Vagina (tissue), 2 donors: ENCODE measurements around the gene INPP5K. TPM values are rescaled to one million over a fixed set of nuclear protein-coding genes. Genes with fewer than 3 reads are reported as not detected.

Source experiments
- DNase-seq, 2 donors: peaks; one replicate each; pipeline ENCODE4 v3.0.0-alpha.2; 2017; ENCODE audit errors: extremely low spot score in 2 of 2
- H3K27ac ChIP-seq: fragments of 200-600 bp; sonication (generic); one replicate; pipeline ENCODE4 v1.5.1; 2019
- H3K27me3 ChIP-seq: fragments of 200-600 bp; sonication (generic); one replicate; pipeline ENCODE4 v1.5.1; 2019
- H3K36me3 ChIP-seq, 2 donors: fragments of 200-600 bp; sonication (generic); one replicate each; pipeline ENCODE4 v1.5.1; 2017 to 2019
- H3K4me1 ChIP-seq: fragments of 200-600 bp; sonication (generic); one replicate; pipeline ENCODE4 v1.5.1; 2019
- H3K4me3 ChIP-seq, 2 donors: fragments of 200-600 bp; sonication (generic); 1 replicate in 1 of 2; 2 replicates in 1 of 2; pipeline ENCODE4 v1.5.1; 2016 to 2019
- H3K9me3 ChIP-seq: fragments of 200-600 bp; sonication (generic); one replicate; pipeline ENCODE4 v1.5.1; 2019
- POLR2A ChIP-seq, 2 donors: fragments of 450-650 bp; IDR thresholded peaks; one replicate each; pipeline ENCODE4 v1.6.1; 2017; ENCODE audit warnings: antibody characterized with exemption in 2 of 2, mild to moderate bottlenecking in 2 of 2, moderate library complexity in 2 of 2
- POLR2AphosphoS5 ChIP-seq, 2 donors: sonication (generic); formaldehyde crosslinking; IDR thresholded peaks; one replicate each; pipeline ENCODE4 v1.9.0; 2017; ENCODE audit warnings: antibody characterized with exemption in 2 of 2, mild to moderate bottlenecking in 2 of 2, low read depth in 1 of 2; ENCODE audit not compliant: insufficient read depth in 1 of 2
- intact Hi-C: fragments of 100-400 bp; cut with DNase I; formaldehyde crosslinking; loops from one replicate; pipeline ENCODE4 v1.15.1; 2023
- total RNA-seq: library from RNA; depleted of rRNA; stranded (reverse); fragments of >200 nt; gene quantifications from one replicate; pipeline ENCODE4 v1.2.3, GENCODE V29; 2016
- TF ChIP-seq, protein P1 (sequence below), 3 experiments: fragments of 450-650 bp in 2 of 3; fragments of 200-600 bp in 1 of 3; sonication (generic) in 1 of 3; IDR thresholded peaks; one replicate each; pipeline ENCODE4 v1.5.1; 2017 to 2019; ENCODE audit warnings: antibody characterized with exemption in 3 of 3, mild to moderate bottlenecking in 2 of 3, moderate library complexity in 2 of 3

The INPP5K gene
- total RNA-seq, 1 donor from 2014 or later, result 96.0 TPM

DNA sequence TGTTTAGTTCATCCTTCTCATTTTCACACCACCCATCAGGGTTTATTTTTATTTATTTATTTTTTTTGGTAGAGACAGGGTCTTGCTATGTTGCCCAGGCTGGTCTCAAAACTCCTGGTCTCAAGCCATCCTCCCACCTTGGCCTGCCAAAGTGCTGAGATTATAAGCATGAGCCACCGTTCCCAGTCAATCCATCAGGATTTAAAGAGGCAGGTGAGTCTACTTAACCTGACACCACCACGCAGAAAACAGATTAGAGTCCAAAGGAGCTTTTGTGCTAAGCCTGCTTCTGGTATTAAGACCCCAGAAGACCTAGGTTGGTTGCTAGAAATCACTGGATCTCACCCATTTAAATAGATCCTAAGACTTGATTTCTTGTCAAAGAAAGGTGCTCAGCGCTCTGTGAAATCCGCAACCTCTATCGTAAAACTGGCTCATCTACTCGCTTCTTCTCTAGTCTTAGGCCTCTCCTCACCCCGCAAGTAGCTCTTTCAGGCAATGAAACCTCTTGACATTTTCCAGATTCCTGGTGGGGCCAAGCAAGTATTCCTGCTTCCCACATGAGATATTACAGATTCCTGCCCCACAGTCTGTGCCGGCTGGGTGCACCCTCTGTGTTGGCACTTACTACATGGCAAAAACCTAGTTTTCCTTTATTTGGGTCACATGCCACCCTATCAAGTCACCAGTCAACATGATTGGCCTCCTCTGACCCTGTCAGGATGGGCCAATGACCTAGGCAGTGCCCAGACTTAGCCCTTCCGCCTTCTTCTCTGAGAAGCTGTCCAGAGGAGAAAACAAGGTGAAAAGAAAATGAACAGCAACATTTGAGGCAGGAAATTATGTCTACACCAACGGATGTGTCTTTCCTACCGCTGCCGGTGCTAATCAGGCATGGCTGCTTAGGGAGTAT lies 37.2 kb upstream of the INPP5K start:
- no peak for DNase-seq
- H3K36me3 ChIP-seq, result peaks cover 0 to 32% of the 10 kb centered on the region in 2 donors
- no peaks in the 10 kb centered on the region for H3K9me3 ChIP-seq
- H3K4me1 ChIP-seq, result peaks cover 49% of the 10 kb centered on the region
- H3K27ac ChIP-seq, result no peak overlapping the region
- TF ChIP-seq POLR2A (IDR thresholded peaks at IDR 0.05), result no peak
- TF ChIP-seq POLR2AphosphoS5 (IDR thresholded peaks at IDR 0.05; ENCODE audit: insufficient read depth in 1 of 2, low read depth in 1 of 2), result no peak
- TF ChIP-seq, protein P1, sequence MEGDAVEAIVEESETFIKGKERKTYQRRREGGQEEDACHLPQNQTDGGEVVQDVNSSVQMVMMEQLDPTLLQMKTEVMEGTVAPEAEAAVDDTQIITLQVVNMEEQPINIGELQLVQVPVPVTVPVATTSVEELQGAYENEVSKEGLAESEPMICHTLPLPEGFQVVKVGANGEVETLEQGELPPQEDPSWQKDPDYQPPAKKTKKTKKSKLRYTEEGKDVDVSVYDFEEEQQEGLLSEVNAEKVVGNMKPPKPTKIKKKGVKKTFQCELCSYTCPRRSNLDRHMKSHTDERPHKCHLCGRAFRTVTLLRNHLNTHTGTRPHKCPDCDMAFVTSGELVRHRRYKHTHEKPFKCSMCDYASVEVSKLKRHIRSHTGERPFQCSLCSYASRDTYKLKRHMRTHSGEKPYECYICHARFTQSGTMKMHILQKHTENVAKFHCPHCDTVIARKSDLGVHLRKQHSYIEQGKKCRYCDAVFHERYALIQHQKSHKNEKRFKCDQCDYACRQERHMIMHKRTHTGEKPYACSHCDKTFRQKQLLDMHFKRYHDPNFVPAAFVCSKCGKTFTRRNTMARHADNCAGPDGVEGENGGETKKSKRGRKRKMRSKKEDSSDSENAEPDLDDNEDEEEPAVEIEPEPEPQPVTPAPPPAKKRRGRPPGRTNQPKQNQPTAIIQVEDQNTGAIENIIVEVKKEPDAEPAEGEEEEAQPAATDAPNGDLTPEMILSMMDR (IDR thresholded peaks at IDR 0.05), result no peak
- intact Hi-C loops, result no loop called here
- no peak overlapping the region for H3K4me3 ChIP-seq
- H3K27me3 ChIP-seq, result no peaks in the 10 kb centered on the region

- intact Hi-C loops, result no loop called here
- TF ChIP-seq, protein P1 (IDR thresholded peaks at IDR 0.05), result no peak
- TF ChIP-seq POLR2A (IDR thresholded peaks at IDR 0.05) (no peak), POLR2AphosphoS5 (IDR thresholded peaks at IDR 0.05; ENCODE audit: insufficient read depth in 1 of 2, low read depth in 1 of 2) (no peak)
- no peak overlapping the region for H3K4me3 ChIP-seq
- no peak overlapping the region for H3K27ac ChIP-seq
- H3K9me3 ChIP-seq, result no peaks in the 10 kb centered on the region
- peaks cover 42% of the 10 kb centered on the region for H3K4me1 ChIP-seq
- H3K27me3 ChIP-seq, result no peaks in the 10 kb centered on the region
- DNase-seq, result no peak
- H3K36me3 ChIP-seq, result peaks cover 0 to 39% of the 10 kb centered on the region in 2 donors
Measured at GRCh38 chr17:1552932-1553331, 36.5 kb upstream of the INPP5K start.

- TF ChIP-seq, protein P1 (IDR thresholded peaks at IDR 0.05), result no peak
- no peak for TF ChIP-seq POLR2A (IDR thresholded peaks at IDR 0.05)
- no peak for TF ChIP-seq POLR2AphosphoS5 (IDR thresholded peaks at IDR 0.05; ENCODE audit: insufficient read depth in 1 of 2, low read depth in 1 of 2)
Measured at GRCh38 chr17:1551741-1552140, 35.3 kb upstream of the INPP5K start.

DNA sequence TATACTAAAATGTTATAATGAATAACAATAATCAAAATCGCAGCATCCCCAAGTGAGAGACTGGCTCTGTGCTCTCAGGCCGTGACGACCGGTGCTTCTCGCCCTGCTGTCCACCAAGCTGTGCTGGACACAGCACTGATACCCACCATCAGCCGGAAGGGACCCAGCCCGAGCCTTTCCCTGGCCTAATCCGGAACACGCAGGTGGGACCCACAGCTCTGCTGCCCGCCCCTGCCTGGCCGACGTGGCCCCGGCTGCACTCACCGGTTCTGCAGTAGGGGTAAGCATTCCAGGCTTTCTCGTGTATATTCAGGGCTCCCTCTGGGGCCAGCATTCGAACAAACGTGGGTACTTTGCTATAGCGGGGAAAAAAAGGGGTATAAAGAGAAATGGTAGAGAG lies 31.6 kb upstream of the INPP5K start:
- Histone ChIP-seq H3K9me3 (no peaks in the 10 kb centered on the region), H3K4me1 (peaks cover 6% of the 10 kb centered on the region), H3K27ac (no peak overlapping the region), H3K27me3 (no peaks in the 10 kb centered on the region), H3K36me3 (peaks cover 0 to 53% of the 10 kb centered on the region in 2 donors), H3K4me3 (no peak overlapping the region)
- no peak for DNase-seq
- TF ChIP-seq POLR2A (IDR thresholded peaks at IDR 0.05) (no peak), POLR2AphosphoS5 (IDR thresholded peaks at IDR 0.05; ENCODE audit: insufficient read depth in 1 of 2, low read depth in 1 of 2) (no peak)
- TF ChIP-seq, protein P1 (IDR thresholded peaks at IDR 0.05), result no peak
- intact Hi-C loops, result no loop called here

More at GRCh38 chr17:1551741-1552140, 35.3 kb upstream of the INPP5K start:
- DNase-seq, result no peak
- no peak overlapping the region for H3K4me3 ChIP-seq
- H3K4me1 ChIP-seq, result peaks cover 30% of the 10 kb centered on the region
- intact Hi-C loops, result no loop called here
- peaks cover 0 to 44% of the 10 kb centered on the region in 2 donors for H3K36me3 ChIP-seq
- no peak overlapping the region for H3K27ac ChIP-seq
- no peaks in the 10 kb centered on the region for H3K27me3 ChIP-seq
- no peaks in the 10 kb centered on the region for H3K9me3 ChIP-seq
